ENCODE results near the gene OAS3.
"Not testable (repeated sequence)": the region's sequence is repeated elsewhere in the genome, so short reads cannot be mapped to it uniquely, and the experiment has no call there.

The OAS3 gene

GRCh38 chr12:112908548-112908947, 29.7 kb upstream of the OAS3 start:
- no peak overlapping the region for H3K4me3 ChIP-seq (ENCODE audit: low read length)

GRCh38 chr12:112909693-112910092, 28.6 kb upstream of the OAS3 start:
- no peak for DNase-seq (ENCODE audit: low read depth)
- TF ChIP-seq CTCF (conservative IDR thresholded peaks at IDR 0.05; ENCODE audit: low read length): no peak
- H3K4me3 ChIP-seq (ENCODE audit: low read length): no peak overlapping the region

More at GRCh38 chr12:112908548-112908947, 29.7 kb upstream of the OAS3 start:
- no peak for DNase-seq (ENCODE audit: low read depth)
- no peak for TF ChIP-seq CTCF (conservative IDR thresholded peaks at IDR 0.05; ENCODE audit: low read length)

- TF ChIP-seq CTCF (conservative IDR thresholded peaks at IDR 0.05; ENCODE audit: low read length): no peak
- H3K4me3 ChIP-seq (ENCODE audit: low read length): no peak overlapping the region
- DNase-seq (ENCODE audit: low read depth): no peak
Observed at GRCh38 chr12:112913038-112913688, 25.1 kb upstream of the OAS3 start.

GRCh38 chr12:112913888-112914287, 24.4 kb upstream of the OAS3 start:
- not testable (repeated sequence) for H3K4me3 ChIP-seq (ENCODE audit: low read length); DNase-seq (ENCODE audit: low read depth)

- TF ChIP-seq CTCF (conservative IDR thresholded peaks at IDR 0.05; ENCODE audit: low read length): no peak
- no peak for DNase-seq (ENCODE audit: low read depth)
Observed at GRCh38 chr12:112916270-112916669, 22.0 kb upstream of the OAS3 start.

GRCh38 chr12:112919121-112919520, 19.2 kb upstream of the OAS3 start:
- TF ChIP-seq CTCF (conservative IDR thresholded peaks at IDR 0.05; ENCODE audit: low read length): no peak
- H3K4me3 ChIP-seq (ENCODE audit: low read length): no peak overlapping the region
- DNase-seq (ENCODE audit: low read depth): no peak

More at GRCh38 chr12:112916270-112916669, 22.0 kb upstream of the OAS3 start:
- no peak overlapping the region for H3K4me3 ChIP-seq (ENCODE audit: low read length)

- TF ChIP-seq CTCF (conservative IDR thresholded peaks at IDR 0.05; ENCODE audit: low read length): no peak
- DNase-seq (ENCODE audit: low read depth): no peak
- no peak overlapping the region for H3K4me3 ChIP-seq (ENCODE audit: low read length)
Observed at GRCh38 chr12:112924986-112925385, 13.3 kb upstream of the OAS3 start.

- not testable (repeated sequence) for H3K4me3 ChIP-seq (ENCODE audit: low read length); DNase-seq (ENCODE audit: low read depth)
Observed at GRCh38 chr12:112926416-112927033, 11.7 kb upstream of the OAS3 start.

All from AG10803 (cell line).